K562 (cell line): ENCODE results near the gene DYRK1A. TPM values are rescaled to one million over a fixed set of nuclear protein-coding genes. Genes with fewer than 3 reads are reported as not detected.
A peak's percentile ranks its signal among the peaks of the same experiment; 100 is the strongest.

Source experiments
- ARID4B ChIP-seq: sonication (generic); formaldehyde crosslinking; IDR thresholded peaks from 2 replicates; pipeline ENCODE4 v1.8.0; 2022; ENCODE audit warnings: mild to moderate bottlenecking, missing genetic modification reagents
- ATF1 ChIP-seq, 2 experiments: fragments of 450-650 bp in 1 of 2; IDR thresholded peaks; 2 replicates each; pipeline ENCODE4 v1.6.1; 2016; ENCODE audit warnings: missing compliant biosample characterization in 1 of 2, missing genetic modification characterization in 1 of 2
- BHLHE40 ChIP-seq: IDR thresholded peaks from 2 replicates; pipeline ENCODE4 v1.6.1; 2011; ENCODE audit warnings: low read length, improper control_type of control experiment
- CGGBP1 ChIP-seq: fragments of 250-450 bp; sonication (Bioruptor Pico); IDR thresholded peaks from 2 replicates; pipeline ENCODE4 v1.9.0; 2021; ENCODE audit warnings: mild to moderate bottlenecking
- CTCF ChIP-seq, 3 experiments: IDR thresholded peaks in 2 of 3; conservative IDR thresholded peaks in 1 of 3; 2 replicates each; pipeline ENCODE4 v1.5.1; 2011 to 2012; ENCODE audit warnings: low read length in 3 of 3, mild to moderate bottlenecking in 3 of 3, control low read depth in 2 of 3, improper control_type of control experiment in 1 of 3, inconsistent platforms in 1 of 3, low read depth in 1 of 3, mixed read lengths in 1 of 3, moderate library complexity in 1 of 3; ENCODE audit not compliant: insufficient read depth in 2 of 3
- E2F5 ChIP-seq: sonication (generic); formaldehyde crosslinking; IDR thresholded peaks from 2 replicates; pipeline ENCODE4 v1.8.0; 2022; ENCODE audit warnings: mild to moderate bottlenecking, missing genetic modification reagents
- HIVEP1 ChIP-seq: fragments of 250-450 bp; sonication (Bioruptor Pico); IDR thresholded peaks from 2 replicates; pipeline ENCODE4 v1.4.0; 2020; ENCODE audit warnings: mild to moderate bottlenecking
- HNRNPLL ChIP-seq: fragments of 200-400 bp; formaldehyde crosslinking; IDR thresholded peaks from 2 replicates; pipeline ENCODE4 v1.6.1; 2017; ENCODE audit warnings: low read length, low read depth, mild to moderate bottlenecking; ENCODE audit not compliant: poor library complexity, severe bottlenecking
- MEIS2 ChIP-seq: fragments of 450-650 bp; IDR thresholded peaks from 2 replicates; pipeline ENCODE4 v1.6.1; 2014; ENCODE audit warnings: mild to moderate bottlenecking; ENCODE audit not compliant: partially characterized antibody
- NFE2 ChIP-seq: IDR thresholded peaks from 2 replicates; pipeline ENCODE4 v1.6.1; 2014; ENCODE audit warnings: antibody characterized with exemption, low read depth
- POLR2B ChIP-seq: fragments of 450-650 bp; IDR thresholded peaks from 2 replicates; pipeline ENCODE4 v1.6.1; 2018; ENCODE audit warnings: low read depth; ENCODE audit not compliant: partially characterized antibody
- PTBP1 ChIP-seq: fragments of 200-400 bp; formaldehyde crosslinking; IDR thresholded peaks from 2 replicates; pipeline ENCODE4 v1.6.1; 2017; ENCODE audit warnings: low read depth, low read length
- TAF1 ChIP-seq: IDR thresholded peaks from 2 replicates; pipeline ENCODE4 v1.6.1; 2011; ENCODE audit warnings: mild to moderate bottlenecking, low read length, moderate library complexity; ENCODE audit not compliant: insufficient read depth, control insufficient read depth, severe bottlenecking; ENCODE audit errors: extremely low read depth
- TCFL5 ChIP-seq: fragments of 250-450 bp; sonication (Bioruptor Pico); conservative IDR thresholded peaks from 2 replicates; pipeline ENCODE4 v1.6.1; 2021; ENCODE audit warnings: mild to moderate bottlenecking, moderate library complexity, matching md5 sums
- TRIM25 ChIP-seq: fragments of 450-650 bp; IDR thresholded peaks from 2 replicates; pipeline ENCODE4 v1.7.0; 2016; ENCODE audit warnings: borderline replicate concordance
- ZBTB26 ChIP-seq: fragments of 450-650 bp; formaldehyde crosslinking; IDR thresholded peaks from 2 replicates; pipeline ENCODE4 v1.4.0; 2022; ENCODE audit warnings: missing genetic modification characterization
- polyA plus RNA-seq, 8 experiments: library from polyadenylated mRNA; depleted of rRNA in 4 of 8; stranded (reverse) in 5 of 8; unstranded in 3 of 8; fragments of >200 nt; fragmentation: Nextera tagmentation in 2 of 8; fragmentation: Illumina TruSeq in 1 of 8; extraction: Ambion mirVana in 2 of 8; extraction: Trizol in 1 of 8; gene quantifications; 2 replicates each; pipeline versions ENCODE4 v1.2.1 to v1.2.3, GENCODE V29; 2011 to 2014; ENCODE audit warnings: inconsistent platforms in 1 of 8, missing spikeins in 1 of 8
- total RNA-seq, 7 experiments: library from RNA; depleted of rRNA in 6 of 7; stranded (reverse); fragments of >200 nt in 6 of 7; fragmentation: Illumina TruSeq in 2 of 7; extraction: Trizol in 2 of 7; gene quantifications; 2 replicates each; pipeline versions ENCODE4 v1.2.1 to v1.2.3, GENCODE V29; 2011 to 2021; ENCODE audit warnings: low replicate concordance in 1 of 7

DYRK1A gene
- total and polyA plus RNA-seq, 9 of the 15 experiments (the other 6 are each of a cell fraction or from before 2014, with no cell fraction given) = 3.7 to 64.8 (median 42.3) TPM

- peak in 1 of 3 experiments; percentile 40; a peak in 2 of 6 replicates for TF ChIP-seq CTCF (IDR thresholded peaks at IDR 0.05 in 2 of 3, conservative IDR thresholded peaks at IDR 0.05 in 1 of 3; ENCODE audit: insufficient read depth in 2 of 3, low read depth in 1 of 3, low read length in 3 of 3)
- peak; percentile 56 for TF ChIP-seq POLR2B
- no peak for TF ChIP-seq BHLHE40
- no peak for TF ChIP-seq E2F5 (CRISPR knock-in tag)
- TF ChIP-seq TAF1 = no peak
- TF ChIP-seq ATF1 (CRISPR knock-in tag; IDR thresholded peaks at IDR 0.05) = no peak
- no peak for TF ChIP-seq ATF1 (tag; IDR thresholded peaks at IDR 0.05)
- TF ChIP-seq TCFL5 = no peak
- TF ChIP-seq MEIS2 = no peak
- TF ChIP-seq NFE2 = no peak
- no peak for TF ChIP-seq HIVEP1
- TF ChIP-seq ZBTB26 (CRISPR knock-in tag) = no peak
- TF ChIP-seq TRIM25 = no peak
- TF ChIP-seq PTBP1 = no peak
- no peak for TF ChIP-seq CGGBP1 (CRISPR knock-in tag)
- peak; percentile 68 for TF ChIP-seq ARID4B (CRISPR knock-in tag)
- no peak for TF ChIP-seq HNRNPLL
These were observed 199.1 kb downstream of the DYRK1A start (continued) for GRCh38 chr21:37565530-37566223.
